Smooth muscle cell (in vitro differentiated cells): ENCODE data around the gene ASCC1. TPM values are rescaled to one million over a fixed set of nuclear protein-coding genes. Genes with fewer than 3 reads are reported as not detected.
"Not testable (repeated sequence)": the region's sequence is repeated elsewhere in the genome, so short reads cannot be mapped to it uniquely, and the experiment has no call there.

ENCODE experiments used
- DNase-seq: peaks from one replicate; lab custom pipeline; 2025; ENCODE audit not compliant: unreplicated experiment; lab: John Stamatoyannopoulos, UW
- H2AFZ ChIP-seq: fragments of 200-600 bp; sonication (generic); 2 replicates; pipeline ENCODE4 v1.6.0; 2016; ENCODE audit warnings: antibody characterized with exemption, low read depth, mild to moderate bottlenecking
- H3F3A ChIP-seq: fragments of 200-600 bp; sonication (generic); 2 replicates; pipeline ENCODE4 v1.6.0; 2017; ENCODE audit warnings: antibody characterized with exemption, low read depth
- H3K27ac ChIP-seq: fragments of 200-600 bp; sonication (generic); 2 replicates; pipeline ENCODE4 v1.5.1; 2016; ENCODE audit warnings: low read depth, mild to moderate bottlenecking
- H3K27me3 ChIP-seq: fragments of 200-600 bp; sonication (generic); 2 replicates; pipeline ENCODE4 v1.6.1; 2016; ENCODE audit warnings: low read depth, mild to moderate bottlenecking
- H3K36me3 ChIP-seq: fragments of 200-600 bp; sonication (generic); 2 replicates; pipeline ENCODE4 v1.5.1; 2016; ENCODE audit warnings: low read depth
- H3K4me1 ChIP-seq: fragments of 200-600 bp; sonication (generic); 2 replicates; pipeline ENCODE4 v1.5.1; 2016; ENCODE audit warnings: low read depth
- H3K4me2 ChIP-seq: fragments of 200-600 bp; sonication (generic); 2 replicates; pipeline ENCODE4 v1.6.0; 2016; ENCODE audit warnings: mild to moderate bottlenecking
- H3K4me3 ChIP-seq: fragments of 200-600 bp; sonication (generic); 2 replicates; pipeline ENCODE4 v1.5.1; 2016; ENCODE audit warnings: mild to moderate bottlenecking
- H3K79me2 ChIP-seq: fragments of 200-600 bp; sonication (generic); 2 replicates; pipeline ENCODE4 v1.6.0; 2016; ENCODE audit warnings: low read depth, mild to moderate bottlenecking
- H3K9ac ChIP-seq: fragments of 200-600 bp; sonication (generic); 2 replicates; pipeline ENCODE4 v1.6.0; 2016; ENCODE audit warnings: low read depth
- H3K9me3 ChIP-seq: fragments of 200-600 bp; sonication (generic); replicated peaks from 2 replicates; pipeline ENCODE4 v1.5.1; 2016; ENCODE audit warnings: low read depth
- H4K20me1 ChIP-seq: fragments of 200-600 bp; sonication (generic); 2 replicates; pipeline ENCODE4 v1.6.0; 2016; ENCODE audit warnings: low read depth
- WGBS: methylation state at CpG from one replicate; pipeline ENCODE4 v1.1.7; 2016; ENCODE audit warnings: low lambda C conversion rate; 5-methylcytosine and 5-hydroxymethylcytosine counted together
- polyA plus RNA-seq: library from polyadenylated mRNA; unstranded; fragments of >200 nt; fragmentation: Nextera tagmentation; extraction: Ambion mirVana; gene quantifications from 2 replicates; pipeline ENCODE4 v1.2.1, GENCODE V29; 2016
- total RNA-seq: library from RNA; depleted of rRNA; stranded (reverse); fragments of >200 nt; gene quantifications from 2 replicates; pipeline ENCODE4 v1.2.3, GENCODE V29; 2014
- TF ChIP-seq, protein P1 (sequence below): fragments of 200-600 bp; sonication (generic); IDR thresholded peaks from 2 replicates; pipeline ENCODE4 v1.5.1; 2017; ENCODE audit warnings: borderline replicate concordance, mild to moderate bottlenecking, antibody characterized with exemption; ENCODE audit not compliant: insufficient read depth, poor library complexity, severe bottlenecking

ASCC1 gene
- total and polyA plus RNA-seq, 2 experiments from 2014 or later = 24.0 to 28.1 TPM

- H3K4me2 ChIP-seq = no peak overlapping the region
- WGBS = 94% methylated on average over 7 of the region's 7 CpGs
- no peaks in the 10 kb centered on the region for H3K36me3 ChIP-seq
- TF ChIP-seq, protein P1, sequence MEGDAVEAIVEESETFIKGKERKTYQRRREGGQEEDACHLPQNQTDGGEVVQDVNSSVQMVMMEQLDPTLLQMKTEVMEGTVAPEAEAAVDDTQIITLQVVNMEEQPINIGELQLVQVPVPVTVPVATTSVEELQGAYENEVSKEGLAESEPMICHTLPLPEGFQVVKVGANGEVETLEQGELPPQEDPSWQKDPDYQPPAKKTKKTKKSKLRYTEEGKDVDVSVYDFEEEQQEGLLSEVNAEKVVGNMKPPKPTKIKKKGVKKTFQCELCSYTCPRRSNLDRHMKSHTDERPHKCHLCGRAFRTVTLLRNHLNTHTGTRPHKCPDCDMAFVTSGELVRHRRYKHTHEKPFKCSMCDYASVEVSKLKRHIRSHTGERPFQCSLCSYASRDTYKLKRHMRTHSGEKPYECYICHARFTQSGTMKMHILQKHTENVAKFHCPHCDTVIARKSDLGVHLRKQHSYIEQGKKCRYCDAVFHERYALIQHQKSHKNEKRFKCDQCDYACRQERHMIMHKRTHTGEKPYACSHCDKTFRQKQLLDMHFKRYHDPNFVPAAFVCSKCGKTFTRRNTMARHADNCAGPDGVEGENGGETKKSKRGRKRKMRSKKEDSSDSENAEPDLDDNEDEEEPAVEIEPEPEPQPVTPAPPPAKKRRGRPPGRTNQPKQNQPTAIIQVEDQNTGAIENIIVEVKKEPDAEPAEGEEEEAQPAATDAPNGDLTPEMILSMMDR = no peak
- no peak overlapping the region for H2AFZ ChIP-seq
- H3K79me2 ChIP-seq = no peaks in the 10 kb centered on the region
- H3K27ac ChIP-seq = no peak overlapping the region
- H4K20me1 ChIP-seq = no peaks in the 10 kb centered on the region
- no peak overlapping the region for H3K9ac ChIP-seq
- H3K9me3 ChIP-seq = no peaks in the 10 kb centered on the region
- no peak overlapping the region for H3K4me3 ChIP-seq
- no peaks in the 10 kb centered on the region for H3K27me3 ChIP-seq
- H3K4me1 ChIP-seq = peaks cover 21% of the 10 kb centered on the region
- peaks cover 2% of the 10 kb centered on the region for H3F3A ChIP-seq
- no peak for DNase-seq
Measured at GRCh38 chr10:72253578-72253977, 37.5 kb upstream of the ASCC1 start.

DNA sequence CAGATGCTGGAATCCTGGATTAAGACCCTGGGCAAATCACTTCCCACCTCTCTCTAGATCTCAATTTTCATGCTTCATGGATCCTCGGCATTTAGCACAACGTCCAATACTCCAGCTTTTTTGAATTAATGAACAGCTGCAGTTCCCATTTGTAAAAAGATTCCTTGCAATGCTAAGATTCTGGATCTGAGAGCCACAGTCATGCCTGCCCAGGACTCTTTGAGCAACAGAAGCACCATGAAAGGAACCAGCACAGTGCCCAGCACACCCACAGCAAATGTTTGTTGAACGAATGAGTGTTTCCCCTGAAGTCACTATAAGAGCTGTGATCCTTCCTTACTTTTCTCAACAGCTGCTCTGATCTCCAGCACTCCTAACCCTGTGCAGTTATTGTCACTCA is 36.9 kb upstream of the ASCC1 start:
- peaks cover 27% of the 10 kb centered on the region for H3K4me1 ChIP-seq
- H3K79me2 ChIP-seq = no peaks in the 10 kb centered on the region
- TF ChIP-seq, protein P1 = no peak
- no peaks in the 10 kb centered on the region for H4K20me1 ChIP-seq
- H3K4me3 ChIP-seq = no peak overlapping the region
- H3K9ac ChIP-seq = no peak overlapping the region
- DNase-seq = no peak
- no peaks in the 10 kb centered on the region for H3K9me3 ChIP-seq
- H3K27me3 ChIP-seq = no peaks in the 10 kb centered on the region
- H3F3A ChIP-seq = peaks cover 8% of the 10 kb centered on the region
- H3K4me2 ChIP-seq = no peak overlapping the region
- H3K36me3 ChIP-seq = no peaks in the 10 kb centered on the region
- H2AFZ ChIP-seq = no peak overlapping the region
- WGBS = 64% methylated on average over 3 of the region's 3 CpGs
- no peak overlapping the region for H3K27ac ChIP-seq

DNA sequence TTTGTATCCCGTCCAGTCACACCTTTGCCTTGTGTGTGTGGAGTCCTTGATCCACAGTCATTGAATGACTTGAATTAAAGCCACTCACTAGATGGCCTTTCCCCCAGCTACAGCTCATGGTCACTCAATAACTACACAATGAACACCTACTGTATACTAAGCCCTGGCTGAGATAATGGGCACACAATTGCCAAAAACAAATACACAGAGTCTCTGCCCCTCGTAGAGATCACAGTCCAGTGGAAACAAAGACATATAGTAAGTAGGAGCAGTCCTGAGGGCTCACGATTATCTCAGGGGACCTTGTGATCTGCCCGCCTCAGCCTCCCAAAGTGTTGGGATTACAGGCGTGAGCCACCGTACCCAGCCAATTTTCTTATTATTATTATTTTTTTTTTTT is 35.6 kb upstream of the ASCC1 start:
- Histone ChIP-seq H4K20me1 (no peaks in the 10 kb centered on the region), H3K27ac (no peak overlapping the region), H3F3A (peaks cover 21% of the 10 kb centered on the region), H3K79me2 (no peaks in the 10 kb centered on the region), H2AFZ (no peak overlapping the region), H3K4me1 (peaks cover 31% of the 10 kb centered on the region), H3K9me3 (no peaks in the 10 kb centered on the region), H3K4me3 (no peak overlapping the region), H3K9ac (no peak overlapping the region), H3K4me2 (no peak overlapping the region), H3K27me3 (no peaks in the 10 kb centered on the region), H3K36me3 (no peaks in the 10 kb centered on the region)
- no peak for DNase-seq
- over 99% methylated on average over 6 of the region's 6 CpGs for whole genome bisulfite sequencing
- TF ChIP-seq, protein P1 = no peak

DNA sequence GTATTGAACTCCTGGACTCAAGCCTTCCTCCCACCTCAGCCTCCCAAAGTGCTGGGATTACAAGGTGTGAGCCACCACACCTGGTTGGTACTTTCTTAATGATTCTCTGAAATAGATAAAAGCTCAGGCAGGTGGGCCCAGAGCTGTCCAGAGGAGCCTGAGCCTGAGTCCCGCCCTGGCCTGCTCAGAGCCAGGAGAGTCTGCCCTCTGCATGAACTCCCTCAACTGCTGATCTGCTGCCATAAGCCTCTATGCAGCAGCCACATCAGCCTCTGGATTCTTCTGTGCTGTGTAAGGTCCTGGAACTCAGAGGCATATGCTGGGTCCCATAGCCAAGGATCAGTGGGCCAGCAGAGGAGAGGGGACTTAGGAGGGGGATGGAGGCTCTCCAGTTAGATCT is 34.6 kb upstream of the ASCC1 start:
- H3F3A ChIP-seq = peaks cover 31% of the 10 kb centered on the region
- no peak for DNase-seq
- no peak overlapping the region for H3K27ac ChIP-seq
- no peak overlapping the region for H3K4me2 ChIP-seq
- no peak overlapping the region for H3K9ac ChIP-seq
- H3K4me1 ChIP-seq = peaks cover 36% of the 10 kb centered on the region
- H3K36me3 ChIP-seq = no peaks in the 10 kb centered on the region
- H3K27me3 ChIP-seq = no peaks in the 10 kb centered on the region
- H4K20me1 ChIP-seq = no peaks in the 10 kb centered on the region
- TF ChIP-seq, protein P1 = no peak
- H3K4me3 ChIP-seq = no peak overlapping the region
- no peaks in the 10 kb centered on the region for H3K79me2 ChIP-seq
- whole genome bisulfite sequencing = 93% methylated on average over 1 of the region's 1 CpG
- no peaks in the 10 kb centered on the region for H3K9me3 ChIP-seq
- no peak overlapping the region for H2AFZ ChIP-seq

DNA sequence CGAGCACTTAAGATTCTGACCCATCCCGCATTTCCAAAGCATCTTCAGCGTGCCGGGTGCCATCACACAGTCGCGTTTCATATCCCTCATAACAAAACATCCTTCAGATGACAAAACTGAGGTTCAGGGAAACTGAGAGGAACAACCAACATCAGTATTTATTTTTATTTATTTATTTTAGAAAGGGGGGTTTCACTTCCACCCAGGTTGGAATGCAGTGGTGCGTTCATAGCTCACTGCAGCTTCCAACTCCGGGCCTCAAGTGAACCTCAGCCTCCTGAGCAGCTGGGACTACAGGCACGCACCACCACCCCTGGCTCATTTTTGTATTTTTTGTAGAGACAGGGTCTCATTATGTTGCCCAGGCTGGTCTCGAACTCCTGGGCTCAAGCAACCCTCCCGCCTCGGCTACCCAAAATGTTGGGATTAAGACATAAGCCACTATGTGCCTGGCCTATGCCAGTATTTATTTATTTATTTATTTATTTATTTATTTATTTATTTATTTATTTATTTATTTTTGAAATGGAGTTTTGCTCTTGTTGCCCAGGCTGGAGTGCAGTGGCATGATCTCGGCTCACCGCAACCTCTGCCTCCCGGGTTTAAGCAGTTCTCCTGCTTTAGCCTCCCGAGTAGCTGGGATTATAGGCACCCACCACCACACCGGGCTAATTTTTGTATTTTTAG is 33.2 kb upstream of the ASCC1 start:
- Histone ChIP-seq H3K4me2 (peak overlapping the region; percentile 69), H3F3A (peaks cover 43% of the 10 kb centered on the region), H3K27ac (peak overlapping the region; percentile 62), H2AFZ (peak overlapping the region; percentile 72), H3K4me1 (peaks cover 33% of the 10 kb centered on the region)
- not testable (repeated sequence) for H3K27me3 ChIP-seq, H4K20me1 ChIP-seq, H3K79me2 ChIP-seq, H3K9ac ChIP-seq, H3K9me3 ChIP-seq, H3K36me3 ChIP-seq, H3K4me3 ChIP-seq, DNase-seq
- WGBS = 95% methylated on average over 17 of the region's 17 CpGs
